GM03348 (cell line): Measurements from ENCODE around the gene FEM1C.
A peak's percentile ranks its signal among the peaks of the same experiment; 100 is the strongest.

Source experiments
- DNase-seq: peaks from one replicate; pipeline ENCODE4 v3.0.0; 2012; ENCODE audit warnings: low spot score

The FEM1C gene

GRCh38 chr5:115557667-115558387 is 13.3 kb upstream of the FEM1C start:
- no peak for DNase-seq

- DNase-seq: no peak
Observed at GRCh38 chr5:115556276-115556675, 11.7 kb upstream of the FEM1C start.

GRCh38 chr5:115555084-115555633 is 10.6 kb upstream of the FEM1C start:
- no peak for DNase-seq

- no peak for DNase-seq
Observed at GRCh38 chr5:115553082-115553481, 8.5 kb upstream of the FEM1C start.

- DNase-seq: peak; percentile 10
Observed at GRCh38 chr5:115551415-115551814, 6.8 kb upstream of the FEM1C start.

- DNase-seq: no peak
Observed at GRCh38 chr5:115549154-115549553, 4.6 kb upstream of the FEM1C start.

- no peak for DNase-seq
Observed at GRCh38 chr5:115548683-115549082, 4.1 kb upstream of the FEM1C start.

GRCh38 chr5:115545351-115545882 is 842 bp upstream of the FEM1C start:
- DNase-seq: no peak

GRCh38 chr5:115544043-115544435 is 536 bp downstream of the FEM1C start:
- peak; percentile 39 for DNase-seq

GRCh38 chr5:115543365-115544042 is 1.1 kb downstream of the FEM1C start:
- DNase-seq: no peak

- DNase-seq: no peak
Observed at GRCh38 chr5:115542651-115543364, 1.8 kb downstream of the FEM1C start.

GRCh38 chr5:115542086-115542485 is 2.5 kb downstream of the FEM1C start:
- DNase-seq: no peak

GRCh38 chr5:115541611-115542010 is 3.0 kb downstream of the FEM1C start:
- no peak for DNase-seq

- no peak for DNase-seq
Observed at GRCh38 chr5:115535479-115536035, 9.0 kb downstream of the FEM1C start.

- DNase-seq: no peak
Observed at GRCh38 chr5:115532517-115532916, 12.1 kb downstream of the FEM1C start.

- DNase-seq: no peak
Observed at GRCh38 chr5:115531787-115532367, 12.7 kb downstream of the FEM1C start.

GRCh38 chr5:115531380-115531779 is 13.2 kb downstream of the FEM1C start:
- DNase-seq: no peak

GRCh38 chr5:115530426-115530825 is 14.1 kb downstream of the FEM1C start:
- no peak for DNase-seq

GRCh38 chr5:115526604-115527003 is 18.0 kb downstream of the FEM1C start:
- DNase-seq: no peak

GRCh38 chr5:115524199-115524847 is 20.3 kb downstream of the FEM1C start:
- no peak for DNase-seq

GRCh38 chr5:115522832-115523403 is 21.7 kb downstream of the FEM1C start:
- DNase-seq: no peak
